WTC11 (cell line): Measurements from ENCODE around the gene STK10. TPM values are rescaled to one million over a fixed set of nuclear protein-coding genes. Genes with fewer than 3 reads are reported as not detected.

ENCODE experiments used
- ATAC-seq: fragments of 200-7000 bp; cut with Tn5 transposase; 2 replicates; pipeline ENCODE4 v1.10.0; 2021; ENCODE audit warnings: mild to moderate bottlenecking, moderate library complexity
- CTCF ChIA-PET: fragments of 300-600 bp; sonication (Branson Sonifier 250); formaldehyde crosslinking; loops from one replicate; lab custom pipeline; 2021; ENCODE audit warnings: antibody characterized with exemption; lab: Charles Lee
- POLR2A ChIA-PET: fragments of 350-600 bp; sonication (Branson Sonifier 250); formaldehyde crosslinking; loops from one replicate; lab custom pipeline; 2021; ENCODE audit warnings: antibody characterized with exemption; lab: Charles Lee
- DNase-seq: peaks from one replicate; pipeline ENCODE4 v3.0.0; 2021; ENCODE audit warnings: low spot score
- H3K27ac Mint-ChIP-seq: 2 replicates; pipeline ENCODE4 v1.8.0; 2021; ENCODE audit warnings: mixed read lengths
- H3K27me3 Mint-ChIP-seq: 2 replicates; pipeline ENCODE4 v1.8.0; 2021; ENCODE audit warnings: low read depth, mild to moderate bottlenecking, moderate library complexity, mixed read lengths
- H3K36me3 Mint-ChIP-seq: 2 replicates; pipeline ENCODE4 v1.8.0; 2021; ENCODE audit warnings: mixed read lengths
- H3K4me1 Mint-ChIP-seq: 2 replicates; pipeline ENCODE4 v1.8.0; 2022; ENCODE audit warnings: mixed read lengths
- H3K4me3 Mint-ChIP-seq: 2 replicates; pipeline ENCODE4 v1.8.0; 2021; ENCODE audit warnings: mild to moderate bottlenecking, moderate library complexity, mixed read lengths
- H3K9me3 Mint-ChIP-seq: 2 replicates; pipeline ENCODE4 v1.8.0; 2021; ENCODE audit warnings: mixed read lengths
- CREB1 ChIP-seq: sonication (generic); formaldehyde crosslinking; IDR thresholded peaks from 2 replicates; pipeline ENCODE4 v1.8.0; 2023; ENCODE audit warnings: mild to moderate bottlenecking, missing genetic modification reagents
- CREM ChIP-seq: sonication (generic); formaldehyde crosslinking; IDR thresholded peaks from 2 replicates; pipeline ENCODE4 v1.8.1; 2022; ENCODE audit warnings: mild to moderate bottlenecking, missing genetic modification reagents, moderate library complexity
- EMX1 ChIP-seq: fragments of 250-450 bp; sonication (Bioruptor Pico); IDR thresholded peaks from 2 replicates; pipeline ENCODE4 v1.8.0; 2021; ENCODE audit warnings: mild to moderate bottlenecking
- GTF2I ChIP-seq: fragments of 250-450 bp; sonication (Bioruptor Pico); conservative IDR thresholded peaks from 2 replicates; pipeline ENCODE4 v1.4.0; 2021; ENCODE audit warnings: mild to moderate bottlenecking
- HMGA2 ChIP-seq: fragments of 250-450 bp; sonication (Bioruptor Pico); IDR thresholded peaks from 2 replicates; pipeline ENCODE4 v1.4.0; 2021; ENCODE audit warnings: mild to moderate bottlenecking, moderate library complexity
- JAZF1 ChIP-seq: fragments of 250-450 bp; sonication (Bioruptor Pico); IDR thresholded peaks from 2 replicates; pipeline ENCODE4 v1.9.0; 2021; ENCODE audit warnings: moderate library complexity, mild to moderate bottlenecking, inconsistent platforms
- MYBL2 ChIP-seq: sonication (generic); formaldehyde crosslinking; IDR thresholded peaks from 2 replicates; pipeline ENCODE4 v1.8.1; 2023; ENCODE audit warnings: mild to moderate bottlenecking, moderate library complexity, missing genetic modification reagents
- NFYB ChIP-seq: sonication (generic); formaldehyde crosslinking; conservative IDR thresholded peaks from 2 replicates; pipeline ENCODE4 v1.8.0; 2022; ENCODE audit warnings: low read depth, missing genetic modification reagents
- OVOL2 ChIP-seq: fragments of 250-450 bp; sonication (Bioruptor Pico); IDR thresholded peaks from 2 replicates; pipeline ENCODE4 v1.9.0; 2021; ENCODE audit warnings: mild to moderate bottlenecking, borderline replicate concordance
- PRRX2 ChIP-seq: fragments of 250-450 bp; sonication (Bioruptor Pico); IDR thresholded peaks from 2 replicates; pipeline ENCODE4 v1.8.0; 2021; ENCODE audit warnings: mild to moderate bottlenecking
- TEAD4 ChIP-seq: sonication (generic); formaldehyde crosslinking; IDR thresholded peaks from 2 replicates; pipeline ENCODE4 v1.8.0; 2022; ENCODE audit warnings: mild to moderate bottlenecking, missing genetic modification reagents
- ZBTB21 ChIP-seq: sonication (generic); formaldehyde crosslinking; IDR thresholded peaks from 2 replicates; pipeline ENCODE4 v1.8.1; 2023; ENCODE audit warnings: mild to moderate bottlenecking, missing genetic modification reagents, borderline replicate concordance
- ZNF219 ChIP-seq: sonication (generic); formaldehyde crosslinking; IDR thresholded peaks from 2 replicates; pipeline ENCODE4 v1.8.0; 2023; ENCODE audit warnings: missing genetic modification reagents, mild to moderate bottlenecking, borderline replicate concordance
- ZNF232 ChIP-seq: sonication (generic); formaldehyde crosslinking; IDR thresholded peaks from 2 replicates; pipeline ENCODE4 v1.8.0; 2022; ENCODE audit warnings: mild to moderate bottlenecking, missing genetic modification reagents
- ZNF396 ChIP-seq: fragments of 250-450 bp; sonication (Bioruptor Pico); IDR thresholded peaks from 2 replicates; pipeline ENCODE4 v1.8.0; 2021; ENCODE audit warnings: mild to moderate bottlenecking, moderate library complexity, borderline replicate concordance
- total RNA-seq: library from RNA; stranded (reverse); gene quantifications from 3 replicates; pipeline ENCODE4 v1.2.3, GENCODE V29; 2021
- TF ChIP-seq, protein P1 (sequence below): sonication (generic); formaldehyde crosslinking; IDR thresholded peaks from 2 replicates; pipeline ENCODE4 v1.8.0; 2022; ENCODE audit warnings: mild to moderate bottlenecking, missing genetic modification reagents
- TF ChIP-seq, protein P2 (sequence below): sonication (generic); formaldehyde crosslinking; IDR thresholded peaks from 2 replicates; pipeline ENCODE4 v1.8.0; 2022; ENCODE audit warnings: mild to moderate bottlenecking, missing genetic modification reagents
- TF ChIP-seq, protein P3 (sequence below): sonication (generic); formaldehyde crosslinking; IDR thresholded peaks from 2 replicates; pipeline ENCODE4 v1.8.0; 2022; ENCODE audit warnings: missing genetic modification reagents
- TF ChIP-seq, protein P4 (sequence below): sonication (generic); formaldehyde crosslinking; IDR thresholded peaks from 2 replicates; pipeline ENCODE4 v1.8.1; 2023; ENCODE audit warnings: mild to moderate bottlenecking, missing genetic modification reagents
- TF ChIP-seq, protein P5 (sequence below): fragments of 250-450 bp; sonication (Bioruptor Pico); IDR thresholded peaks from 2 replicates; pipeline ENCODE4 v1.9.0; 2021; ENCODE audit warnings: mild to moderate bottlenecking, borderline replicate concordance

The STK10 gene
- total RNA-seq, 1 experiment from 2014 or later = 20.5 TPM

DNA sequence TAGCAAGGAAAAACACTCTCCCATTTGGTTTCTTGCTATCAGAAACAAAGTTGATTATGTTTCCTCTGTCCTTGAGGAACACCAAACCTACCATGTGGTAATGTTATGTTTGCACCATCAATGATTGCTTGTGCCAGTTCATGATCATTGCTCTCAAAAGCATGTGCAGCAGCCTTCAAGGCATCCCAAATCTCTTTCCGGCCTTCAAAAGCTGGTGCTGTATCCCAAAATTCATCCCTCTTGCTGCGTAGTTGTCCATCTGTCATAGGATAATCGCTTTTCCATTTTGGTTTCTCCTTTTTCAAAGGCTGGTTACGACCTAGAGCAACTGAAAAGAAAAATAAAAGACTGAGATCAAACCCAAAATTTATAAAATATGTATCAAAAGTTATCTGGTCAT lies 46.0 kb upstream of the STK10 start:
- H3K4me1 Mint-ChIP-seq = peaks cover 34% of the 10 kb centered on the region
- no peaks in the 10 kb centered on the region for H3K9me3 Mint-ChIP-seq
- CTCF ChIA-PET = interaction anchor here (0.5 to 0.6 kb wide), 2 partner anchors 10 to 44 kb away, joined by 3 to 4 read pairs; no protein-coding TSS in a partner anchor
- H3K27ac Mint-ChIP-seq = peak overlapping the region; percentile 54
- peaks cover 42% of the 10 kb centered on the region for H3K36me3 Mint-ChIP-seq
- no peak for TF ChIP-seq TEAD4 (CRISPR knock-in tag)
- TF ChIP-seq GTF2I = no peak
- TF ChIP-seq ZNF232 = no peak
- TF ChIP-seq PRRX2 (CRISPR knock-in tag) = no peak
- no peak for TF ChIP-seq OVOL2 (CRISPR knock-in tag)
- no peak for TF ChIP-seq ZNF219 (CRISPR knock-in tag)
- no peak for TF ChIP-seq NFYB (CRISPR knock-in tag)
- TF ChIP-seq, protein P1, sequence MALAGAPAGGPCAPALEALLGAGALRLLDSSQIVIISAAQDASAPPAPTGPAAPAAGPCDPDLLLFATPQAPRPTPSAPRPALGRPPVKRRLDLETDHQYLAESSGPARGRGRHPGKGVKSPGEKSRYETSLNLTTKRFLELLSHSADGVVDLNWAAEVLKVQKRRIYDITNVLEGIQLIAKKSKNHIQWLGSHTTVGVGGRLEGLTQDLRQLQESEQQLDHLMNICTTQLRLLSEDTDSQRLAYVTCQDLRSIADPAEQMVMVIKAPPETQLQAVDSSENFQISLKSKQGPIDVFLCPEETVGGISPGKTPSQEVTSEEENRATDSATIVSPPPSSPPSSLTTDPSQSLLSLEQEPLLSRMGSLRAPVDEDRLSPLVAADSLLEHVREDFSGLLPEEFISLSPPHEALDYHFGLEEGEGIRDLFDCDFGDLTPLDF = no peak
- no peak for TF ChIP-seq ZNF396 (CRISPR knock-in tag)
- TF ChIP-seq, protein P2, sequence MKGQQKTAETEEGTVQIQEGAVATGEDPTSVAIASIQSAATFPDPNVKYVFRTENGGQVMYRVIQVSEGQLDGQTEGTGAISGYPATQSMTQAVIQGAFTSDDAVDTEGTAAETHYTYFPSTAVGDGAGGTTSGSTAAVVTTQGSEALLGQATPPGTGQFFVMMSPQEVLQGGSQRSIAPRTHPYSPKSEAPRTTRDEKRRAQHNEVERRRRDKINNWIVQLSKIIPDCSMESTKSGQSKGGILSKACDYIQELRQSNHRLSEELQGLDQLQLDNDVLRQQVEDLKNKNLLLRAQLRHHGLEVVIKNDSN (CRISPR knock-in tag) = no peak
- TF ChIP-seq, protein P3, sequence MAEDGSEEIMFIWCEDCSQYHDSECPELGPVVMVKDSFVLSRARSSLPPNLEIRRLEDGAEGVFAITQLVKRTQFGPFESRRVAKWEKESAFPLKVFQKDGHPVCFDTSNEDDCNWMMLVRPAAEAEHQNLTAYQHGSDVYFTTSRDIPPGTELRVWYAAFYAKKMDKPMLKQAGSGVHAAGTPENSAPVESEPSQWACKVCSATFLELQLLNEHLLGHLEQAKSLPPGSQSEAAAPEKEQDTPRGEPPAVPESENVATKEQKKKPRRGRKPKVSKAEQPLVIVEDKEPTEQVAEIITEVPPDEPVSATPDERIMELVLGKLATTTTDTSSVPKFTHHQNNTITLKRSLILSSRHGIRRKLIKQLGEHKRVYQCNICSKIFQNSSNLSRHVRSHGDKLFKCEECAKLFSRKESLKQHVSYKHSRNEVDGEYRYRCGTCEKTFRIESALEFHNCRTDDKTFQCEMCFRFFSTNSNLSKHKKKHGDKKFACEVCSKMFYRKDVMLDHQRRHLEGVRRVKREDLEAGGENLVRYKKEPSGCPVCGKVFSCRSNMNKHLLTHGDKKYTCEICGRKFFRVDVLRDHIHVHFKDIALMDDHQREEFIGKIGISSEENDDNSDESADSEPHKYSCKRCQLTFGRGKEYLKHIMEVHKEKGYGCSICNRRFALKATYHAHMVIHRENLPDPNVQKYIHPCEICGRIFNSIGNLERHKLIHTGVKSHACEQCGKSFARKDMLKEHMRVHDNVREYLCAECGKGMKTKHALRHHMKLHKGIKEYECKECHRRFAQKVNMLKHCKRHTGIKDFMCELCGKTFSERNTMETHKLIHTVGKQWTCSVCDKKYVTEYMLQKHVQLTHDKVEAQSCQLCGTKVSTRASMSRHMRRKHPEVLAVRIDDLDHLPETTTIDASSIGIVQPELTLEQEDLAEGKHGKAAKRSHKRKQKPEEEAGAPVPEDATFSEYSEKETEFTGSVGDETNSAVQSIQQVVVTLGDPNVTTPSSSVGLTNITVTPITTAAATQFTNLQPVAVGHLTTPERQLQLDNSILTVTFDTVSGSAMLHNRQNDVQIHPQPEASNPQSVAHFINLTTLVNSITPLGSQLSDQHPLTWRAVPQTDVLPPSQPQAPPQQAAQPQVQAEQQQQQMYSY (CRISPR knock-in tag) = no peak
- TF ChIP-seq EMX1 = no peak
- TF ChIP-seq HMGA2 (CRISPR knock-in tag) = no peak
- TF ChIP-seq CREM = no peak
- TF ChIP-seq CREB1 (CRISPR knock-in tag) = no peak
- TF ChIP-seq MYBL2 = no peak
- TF ChIP-seq ZBTB21 (CRISPR knock-in tag) = no peak
- TF ChIP-seq, protein P4, sequence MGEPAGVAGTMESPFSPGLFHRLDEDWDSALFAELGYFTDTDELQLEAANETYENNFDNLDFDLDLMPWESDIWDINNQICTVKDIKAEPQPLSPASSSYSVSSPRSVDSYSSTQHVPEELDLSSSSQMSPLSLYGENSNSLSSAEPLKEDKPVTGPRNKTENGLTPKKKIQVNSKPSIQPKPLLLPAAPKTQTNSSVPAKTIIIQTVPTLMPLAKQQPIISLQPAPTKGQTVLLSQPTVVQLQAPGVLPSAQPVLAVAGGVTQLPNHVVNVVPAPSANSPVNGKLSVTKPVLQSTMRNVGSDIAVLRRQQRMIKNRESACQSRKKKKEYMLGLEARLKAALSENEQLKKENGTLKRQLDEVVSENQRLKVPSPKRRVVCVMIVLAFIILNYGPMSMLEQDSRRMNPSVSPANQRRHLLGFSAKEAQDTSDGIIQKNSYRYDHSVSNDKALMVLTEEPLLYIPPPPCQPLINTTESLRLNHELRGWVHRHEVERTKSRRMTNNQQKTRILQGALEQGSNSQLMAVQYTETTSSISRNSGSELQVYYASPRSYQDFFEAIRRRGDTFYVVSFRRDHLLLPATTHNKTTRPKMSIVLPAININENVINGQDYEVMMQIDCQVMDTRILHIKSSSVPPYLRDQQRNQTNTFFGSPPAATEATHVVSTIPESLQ (CRISPR knock-in tag) = no peak
- TF ChIP-seq JAZF1 (CRISPR knock-in tag) = no peak
- TF ChIP-seq, protein P5, sequence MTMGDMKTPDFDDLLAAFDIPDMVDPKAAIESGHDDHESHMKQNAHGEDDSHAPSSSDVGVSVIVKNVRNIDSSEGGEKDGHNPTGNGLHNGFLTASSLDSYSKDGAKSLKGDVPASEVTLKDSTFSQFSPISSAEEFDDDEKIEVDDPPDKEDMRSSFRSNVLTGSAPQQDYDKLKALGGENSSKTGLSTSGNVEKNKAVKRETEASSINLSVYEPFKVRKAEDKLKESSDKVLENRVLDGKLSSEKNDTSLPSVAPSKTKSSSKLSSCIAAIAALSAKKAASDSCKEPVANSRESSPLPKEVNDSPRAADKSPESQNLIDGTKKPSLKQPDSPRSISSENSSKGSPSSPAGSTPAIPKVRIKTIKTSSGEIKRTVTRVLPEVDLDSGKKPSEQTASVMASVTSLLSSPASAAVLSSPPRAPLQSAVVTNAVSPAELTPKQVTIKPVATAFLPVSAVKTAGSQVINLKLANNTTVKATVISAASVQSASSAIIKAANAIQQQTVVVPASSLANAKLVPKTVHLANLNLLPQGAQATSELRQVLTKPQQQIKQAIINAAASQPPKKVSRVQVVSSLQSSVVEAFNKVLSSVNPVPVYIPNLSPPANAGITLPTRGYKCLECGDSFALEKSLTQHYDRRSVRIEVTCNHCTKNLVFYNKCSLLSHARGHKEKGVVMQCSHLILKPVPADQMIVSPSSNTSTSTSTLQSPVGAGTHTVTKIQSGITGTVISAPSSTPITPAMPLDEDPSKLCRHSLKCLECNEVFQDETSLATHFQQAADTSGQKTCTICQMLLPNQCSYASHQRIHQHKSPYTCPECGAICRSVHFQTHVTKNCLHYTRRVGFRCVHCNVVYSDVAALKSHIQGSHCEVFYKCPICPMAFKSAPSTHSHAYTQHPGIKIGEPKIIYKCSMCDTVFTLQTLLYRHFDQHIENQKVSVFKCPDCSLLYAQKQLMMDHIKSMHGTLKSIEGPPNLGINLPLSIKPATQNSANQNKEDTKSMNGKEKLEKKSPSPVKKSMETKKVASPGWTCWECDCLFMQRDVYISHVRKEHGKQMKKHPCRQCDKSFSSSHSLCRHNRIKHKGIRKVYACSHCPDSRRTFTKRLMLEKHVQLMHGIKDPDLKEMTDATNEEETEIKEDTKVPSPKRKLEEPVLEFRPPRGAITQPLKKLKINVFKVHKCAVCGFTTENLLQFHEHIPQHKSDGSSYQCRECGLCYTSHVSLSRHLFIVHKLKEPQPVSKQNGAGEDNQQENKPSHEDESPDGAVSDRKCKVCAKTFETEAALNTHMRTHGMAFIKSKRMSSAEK (CRISPR knock-in tag) = no peak
- TF ChIP-seq, all 79 proteins: peak for 0
- DNase-seq (no peak), ATAC-seq (no peak)
- no peak overlapping the region for H3K4me3 Mint-ChIP-seq
- POLR2A ChIA-PET = no interaction called here
- no peaks in the 10 kb centered on the region for H3K27me3 Mint-ChIP-seq
